Endothelial cell of umbilical vein (primary cell): ENCODE measurements around the gene PLA2G6. TPM values are rescaled to one million over a fixed set of nuclear protein-coding genes. Genes with fewer than 3 reads are reported as not detected.
A peak's percentile ranks its signal among the peaks of the same experiment; 100 is the strongest.
"Not testable (repeated sequence)": the region's sequence is repeated elsewhere in the genome, so short reads cannot be mapped to it uniquely, and the experiment has no call there.

ENCODE experiments used
- BruUV-seq: library from RNA; stranded (reverse); fragments of 400-500 nt; replicated peaks from 2 replicates; lab custom pipeline; 2021; lab: Mats Ljungman, UMichigan
- CTCF ChIA-PET: fragments of 300-600, 350-600 bp; sonication (Branson Sonifier 250); formaldehyde crosslinking; loops from one replicate; lab custom pipeline; 2021; ENCODE audit warnings: antibody characterized with exemption, inconsistent platforms; lab: Charles Lee
- POLR2A ChIA-PET: fragments of 300-600, 350-600 bp; sonication (Branson Sonifier 250); formaldehyde crosslinking; loops from one replicate; lab custom pipeline; 2021; ENCODE audit warnings: antibody characterized with exemption, inconsistent platforms; lab: Charles Lee
- DNase-seq: peaks from one replicate; pipeline ENCODE4 v3.0.0-alpha.2; 2011; ENCODE audit warnings: low read depth, low spot score
- FAIRE-seq: peaks from 2 replicates; lab custom pipeline; 2011; peaks lifted over from hg19 to GRCh38; lab: Jason Lieb, UNC
- H2AFZ ChIP-seq: 2 replicates; pipeline ENCODE4 v1.6.0; 2012; ENCODE audit warnings: low read depth, low read length, control low read depth, inconsistent platforms
- H3K27ac ChIP-seq: 2 replicates; pipeline ENCODE4 v1.5.1; 2011; ENCODE audit warnings: low read depth, mild to moderate bottlenecking, control low read depth, low read length, moderate library complexity; ENCODE audit not compliant: insufficient read depth
- H3K27me3 ChIP-seq, 2 experiments: 2 replicates each; pipeline versions ENCODE4 v1.6.0 to v1.6.1; 2011; ENCODE audit warnings: low read length in 2 of 2, mixed read lengths in 1 of 2; ENCODE audit not compliant: control insufficient read depth in 2 of 2, insufficient read depth in 2 of 2
- H3K36me3 ChIP-seq, 2 experiments: 2 replicates in 1 of 2; 3 replicates in 1 of 2; pipeline ENCODE4 v1.5.1; 2011; ENCODE audit warnings: low read length in 2 of 2, mild to moderate bottlenecking in 1 of 2, moderate library complexity in 1 of 2; ENCODE audit not compliant: control insufficient read depth in 2 of 2, insufficient read depth in 2 of 2; ENCODE audit errors: extremely low read depth in 1 of 2
- H3K4me1 ChIP-seq: 3 replicates; pipeline ENCODE4 v1.5.1; 2011; ENCODE audit warnings: mild to moderate bottlenecking, low read length; ENCODE audit not compliant: control insufficient read depth, insufficient read depth; ENCODE audit errors: extremely low read depth
- H3K4me2 ChIP-seq: 2 replicates; pipeline ENCODE4 v1.6.1; 2011; ENCODE audit warnings: low read length, control low read depth, mixed read lengths; ENCODE audit not compliant: insufficient read depth
- H3K4me3 ChIP-seq, 3 experiments: fragments of 200-600 bp in 1 of 3; sonication (generic), shearing (Covaris generic) in 1 of 3; replicated peaks in 1 of 3; 2 replicates each; pipeline ENCODE4 v1.5.1; 2011 to 2016; ENCODE audit warnings: control low read depth in 3 of 3, low read length in 3 of 3, mild to moderate bottlenecking in 2 of 3, inconsistent platforms in 1 of 3, low read depth in 1 of 3, moderate library complexity in 1 of 3; ENCODE audit not compliant: insufficient read depth in 1 of 3
- H3K79me2 ChIP-seq: 2 replicates; pipeline ENCODE4 v1.6.0; 2012; ENCODE audit warnings: low read length, inconsistent platforms; ENCODE audit not compliant: control insufficient read depth, insufficient read depth
- H3K9ac ChIP-seq: replicated peaks from 2 replicates; pipeline ENCODE3; 2011; ENCODE audit warnings: low read length, control low read depth; ENCODE audit not compliant: insufficient read depth; ENCODE audit errors: extremely low read depth
- H3K9me1 ChIP-seq: replicated peaks from 3 replicates; pipeline ENCODE4 v1.6.0; 2011; ENCODE audit warnings: mild to moderate bottlenecking, low read length; ENCODE audit not compliant: control insufficient read depth, insufficient read depth; ENCODE audit errors: extremely low read depth
- H3K9me3 ChIP-seq: replicated peaks from 2 replicates; pipeline ENCODE4 v1.5.1; 2012; ENCODE audit warnings: low read length, inconsistent platforms; ENCODE audit not compliant: control insufficient read depth, insufficient read depth
- H4K20me1 ChIP-seq: replicated peaks from 2 replicates; pipeline ENCODE3; 2011; ENCODE audit warnings: mild to moderate bottlenecking, low read length; ENCODE audit not compliant: control insufficient read depth, insufficient read depth; ENCODE audit errors: extremely low read depth
- CTCF ChIP-seq, 2 donors: IDR thresholded peaks; 1 replicate in 1 of 2; 2 replicates in 1 of 2; pipeline ENCODE4 v1.5.1; 2011; ENCODE audit warnings: low read length in 2 of 2, mild to moderate bottlenecking in 2 of 2, moderate library complexity in 2 of 2, control low read depth in 1 of 2, inconsistent platforms in 1 of 2, low read depth in 1 of 2; ENCODE audit not compliant: insufficient read depth in 1 of 2; ENCODE audit errors: extremely low read depth in 1 of 2
- EZH2 ChIP-seq: IDR thresholded peaks from 2 replicates; pipeline ENCODE4 v1.6.1; 2012; ENCODE audit warnings: borderline replicate concordance, low read depth, mild to moderate bottlenecking, moderate library complexity, low read length, inconsistent platforms; ENCODE audit not compliant: severe bottlenecking
- FOS ChIP-seq: IDR thresholded peaks from 2 replicates; pipeline ENCODE4 v1.6.1; 2011; ENCODE audit warnings: mild to moderate bottlenecking, low read length, moderate library complexity, borderline replicate concordance; ENCODE audit not compliant: insufficient read depth
- GATA2 ChIP-seq: IDR thresholded peaks from 2 replicates; pipeline ENCODE4 v1.7.0; 2011; ENCODE audit warnings: low read depth, mild to moderate bottlenecking, moderate library complexity, mixed read lengths, low read length; ENCODE audit not compliant: insufficient read length, insufficient read depth
- JUN ChIP-seq: IDR thresholded peaks from 2 replicates; pipeline ENCODE4 v1.6.1; 2011; ENCODE audit warnings: borderline replicate concordance, low read depth; ENCODE audit not compliant: insufficient read length, insufficient read depth
- MAX ChIP-seq: IDR thresholded peaks from 2 replicates; pipeline ENCODE4 v1.6.1; 2011; ENCODE audit not compliant: insufficient read depth, insufficient read length
- MYC ChIP-seq: IDR thresholded peaks from one replicate; pipeline ENCODE4 v1.6.1; 2011; ENCODE audit warnings: mild to moderate bottlenecking, low read depth, low read length
- POLR2A ChIP-seq: IDR thresholded peaks from 2 replicates; pipeline ENCODE4 v1.6.1; 2012; ENCODE audit warnings: low read depth, mild to moderate bottlenecking, control low read depth, low read length
- POLR2AphosphoS5 ChIP-seq: IDR thresholded peaks from 2 replicates; pipeline ENCODE4 v1.6.1; 2012; ENCODE audit warnings: low read depth, mild to moderate bottlenecking, control low read depth, low read length, moderate library complexity; ENCODE audit not compliant: insufficient read depth
- dilution Hi-C: fragments of 300-500 bp; cut with MboI; formaldehyde crosslinking; loops from one replicate; pipeline ENCODE4 v1.15.0; 2019; ENCODE audit warnings: low sequenced_read_pairs; ENCODE audit not compliant: extremely low pct_ligation_motif_present
- intact Hi-C: fragments of 100-400 bp; cut with micrococcal nuclease; formaldehyde crosslinking; loops from one replicate; pipeline ENCODE4 v1.10.0; 2022
- polyA plus RNA-seq, 4 experiments: library from polyadenylated mRNA; depleted of rRNA in 3 of 4; stranded (reverse) in 3 of 4; unstranded in 1 of 4; fragments of >200 nt; gene quantifications; 2 replicates each; pipeline versions ENCODE4 v1.2.1 to v1.2.3, GENCODE V29; 2011 to 2012; ENCODE audit warnings: missing spikeins in 1 of 4
- total RNA-seq: library from RNA; stranded (reverse); gene quantifications from 2 replicates; pipeline ENCODE4 v1.2.3, GENCODE V29; 2021

PLA2G6 gene
- total and polyA plus RNA-seq, 2 donors (not counting 3 experiments of a cell fraction or from before 2014, with no cell fraction given): 6.6 to 10.3 TPM

- Histone ChIP-seq H3K9ac (peak overlapping the region; percentile 83), H3K79me2 (no peaks in the 10 kb centered on the region), H4K20me1 (no peaks in the 10 kb centered on the region), H2AFZ (peak overlapping the region; percentile 26), H3K4me1 (peaks cover 46% of the 10 kb centered on the region), H3K27me3 (no peaks in the 10 kb centered on the region), H3K4me3 (peak overlapping the region in 2 of 3 experiments; percentile 5 to 28), H3K9me3 (no peaks in the 10 kb centered on the region), H3K9me1 (no peaks in the 10 kb centered on the region), H3K27ac (peak overlapping the region; percentile 93), H3K4me2 (peak overlapping the region; percentile 62), H3K36me3 (no peaks in the 10 kb centered on the region)
- peak; percentile 40 for DNase-seq
- TSS peak; percentile 73 for BruUV-seq
- ChIA-PET POLR2A (no interaction called here), CTCF (interaction anchor here (1.3 kb wide), 1 partner anchor 66 kb away, joined by 4 read pairs; no protein-coding TSS in a partner anchor)
- intact Hi-C loops: loop anchor here (1.0 kb wide), 2 partner anchors 9 to 20 kb away; partner anchors contain the start of gene MAFF
- TF ChIP-seq GATA2 (no peak), POLR2AphosphoS5 (no peak), FOS (no peak), MAX (no peak), MYC (no peak), EZH2 (no peak), CTCF (IDR thresholded peaks at IDR 0.05; ENCODE audit: extremely low read depth in 1 of 2, insufficient read depth in 1 of 2, low read depth in 1 of 2, low read length in 2 of 2) (no peak), JUN (no peak), POLR2A (no peak)
- dilution Hi-C loops: no loop called here
- FAIRE-seq: peak; percentile 74
Observed at GRCh38 chr22:38180841-38181452, 683 bp downstream of the PLA2G6 start.

GRCh38 chr22:38178605-38178937 lies 3.1 kb downstream of the PLA2G6 start:
- H3K27me3 ChIP-seq, H3K4me2 ChIP-seq, H3K79me2 ChIP-seq, intact Hi-C loops, H2AFZ ChIP-seq, FAIRE-seq, H3K9me1 ChIP-seq, DNase-seq, H3K36me3 ChIP-seq, H3K9me3 ChIP-seq, dilution Hi-C loops, POLR2A ChIA-PET, H3K9ac ChIP-seq, H3K4me3 ChIP-seq, H4K20me1 ChIP-seq: not testable (repeated sequence)
- BruUV-seq: TSS peak; percentile 8
- H3K27ac ChIP-seq: peak overlapping the region; percentile 99
- peaks cover 58% of the 10 kb centered on the region for H3K4me1 ChIP-seq
- CTCF ChIA-PET: interaction anchor here (1.0 to 3.3 kb wide), 3 partner anchors 8 to 64 kb away, joined by 3 to 14 read pairs (median 13); partner anchors contain the start of gene MAFF
